H1 (cell line): ENCODE results near the gene CASK. TPM values are rescaled to one million over a fixed set of nuclear protein-coding genes. Genes with fewer than 3 reads are reported as not detected.

ENCODE experiments used
- ASH2L ChIP-seq: fragments of 200-600, 300-600 bp; sonication (generic); IDR thresholded peaks from one replicate; pipeline ENCODE4 v1.7.1; 2017; ENCODE audit warnings: low read length
- ATF2 ChIP-seq: IDR thresholded peaks from 2 replicates; pipeline ENCODE4 v1.6.1; 2012; ENCODE audit warnings: low read length, inconsistent platforms
- CHD1 ChIP-seq: IDR thresholded peaks from 2 replicates; pipeline ENCODE4 v1.6.1; 2012; ENCODE audit warnings: low read depth, low read length, improper control_type of control experiment
- polyA plus RNA-seq, 7 experiments: library from polyadenylated mRNA; depleted of rRNA in 3 of 7; stranded (reverse) in 5 of 7; unstranded in 2 of 7; fragments of >200 nt in 5 of 7; fragments of 200-250 nt in 2 of 7; gene quantifications; 1 replicate in 5 of 7; 2 replicates in 1 of 7; 4 replicates in 1 of 7; pipeline versions ENCODE4 v1.2.1 to v1.2.3, GENCODE V29; 2011 to 2013; ENCODE audit warnings: missing spikeins in 2 of 7, mixed read lengths in 2 of 7
- total RNA-seq: library from RNA; stranded (reverse); fragmentation: NEBNext Ultra II Directional; extraction: Animal tissue kit (Norgen Biotek cat#: 25700); gene quantifications from 2 replicates; pipeline ENCODE4 v1.2.1, GENCODE V29; 2021

Gene CASK
- total and polyA plus RNA-seq, 2 of the 8 experiments (the other 6 are each of a cell fraction or from before 2014, with no cell fraction given), result 21.6 to 55.1 TPM

- no peak for TF ChIP-seq ATF2
- TF ChIP-seq CHD1, result no peak
- no peak for TF ChIP-seq ASH2L
Measured at GRCh38 chrX:41499984-41500383, 423.4 kb downstream of the CASK start (continued).
